HepG2 (cell line): ENCODE data around the gene NEDD4L. TPM values are rescaled to one million over a fixed set of nuclear protein-coding genes. Genes with fewer than 3 reads are reported as not detected.

ENCODE experiments used
- ATAC-seq: fragments of 200-7000 bp; cut with Tn5 transposase; 3 replicates; pipeline ENCODE4 v1.9.1; 2020; ENCODE audit warnings: mild to moderate bottlenecking, moderate library complexity
- BruUV-seq: library from RNA; stranded (reverse); fragments of 400-500 nt; replicated peaks from 2 replicates; lab custom pipeline; 2021; lab: Mats Ljungman, UMichigan
- CTCF ChIA-PET: fragments of 300-600 bp; formaldehyde crosslinking; extraction: SDS; loops from one replicate; lab custom pipeline; 2021; ENCODE audit warnings: low total read pairs, inconsistent platforms, low intra/inter-chr PET ratio; lab: Yijun Ruan, JAX
- POLR2A ChIA-PET: fragments of 350-600 bp; sonication (Branson Sonifier 250); formaldehyde crosslinking; loops from one replicate; lab custom pipeline; 2020; ENCODE audit warnings: antibody characterized with exemption, inconsistent platforms; lab: Yijun Ruan, JAX
- DNase-seq: peaks from one replicate; pipeline ENCODE4 v3.0.0-alpha.2; 2015; ENCODE audit warnings: low spot score
- FAIRE-seq: peaks from 3 replicates; lab custom pipeline; 2011; peaks lifted over from hg19 to GRCh38; lab: Jason Lieb, UNC
- H2AFZ ChIP-seq: one replicate; pipeline ENCODE4 v1.6.1; 2011; ENCODE audit warnings: low read length, inconsistent platforms
- H3K27ac ChIP-seq: fragments of 300-600 bp; 3 replicates; pipeline ENCODE4 v1.8.0; 2011; ENCODE audit warnings: mixed run types, mild to moderate bottlenecking, mixed read lengths, low read length, inconsistent platforms; ENCODE audit not compliant: insufficient read depth; ENCODE audit errors: extremely low read length
- H3K27me3 ChIP-seq, 2 experiments: fragments of 200-600 bp in 1 of 2; 2 replicates in 1 of 2; 3 replicates in 1 of 2; pipeline versions ENCODE4 v1.6.0 to v1.8.0; 2011; ENCODE audit warnings: low read length in 2 of 2, mild to moderate bottlenecking in 2 of 2, moderate library complexity in 2 of 2, inconsistent platforms in 1 of 2; ENCODE audit not compliant: insufficient read depth in 2 of 2, control insufficient read depth in 1 of 2
- H3K36me3 ChIP-seq, 2 experiments: fragments of 200-600 bp in 1 of 2; replicated peaks in 1 of 2; 2 replicates in 1 of 2; 3 replicates in 1 of 2; pipeline versions ENCODE4 v1.5.1 to v1.8.0; 2011; ENCODE audit warnings: low read length in 2 of 2, inconsistent platforms in 1 of 2; ENCODE audit not compliant: insufficient read depth in 2 of 2, control insufficient read depth in 1 of 2
- H3K4me1 ChIP-seq: 2 replicates; pipeline ENCODE4 v1.5.1; 2012; ENCODE audit warnings: low read length, inconsistent platforms; ENCODE audit not compliant: insufficient read depth
- H3K4me2 ChIP-seq: 2 replicates; pipeline ENCODE4 v1.6.0; 2011; ENCODE audit warnings: low read depth, low read length, inconsistent platforms
- H3K4me3 ChIP-seq, 3 experiments: fragments of 200-600 bp in 1 of 3; sonication (generic), shearing (Covaris generic) in 1 of 3; replicated peaks in 1 of 3; 2 replicates each; pipeline ENCODE4 v1.5.1; 2011 to 2016; ENCODE audit warnings: low read length in 3 of 3, inconsistent platforms in 2 of 3, low read depth in 2 of 3, mild to moderate bottlenecking in 2 of 3, control low read depth in 1 of 3, mixed read lengths in 1 of 3; ENCODE audit not compliant: insufficient read depth in 1 of 3
- H3K79me2 ChIP-seq: one replicate; pipeline ENCODE4 v1.6.1; 2011; ENCODE audit warnings: low read length, inconsistent platforms; ENCODE audit not compliant: insufficient read depth
- H3K9ac ChIP-seq: 2 replicates; pipeline ENCODE4 v1.6.0; 2011; ENCODE audit warnings: mild to moderate bottlenecking, low read depth, low read length, inconsistent platforms; ENCODE audit not compliant: insufficient read depth
- H3K9me3 ChIP-seq: 2 replicates; pipeline ENCODE4 v1.5.1; 2012; ENCODE audit warnings: mild to moderate bottlenecking, low read length
- H4K20me1 ChIP-seq: 2 replicates; pipeline ENCODE4 v1.6.0; 2011; ENCODE audit warnings: inconsistent platforms, mild to moderate bottlenecking, low read length, moderate library complexity; ENCODE audit not compliant: insufficient read depth
- RBM22 ChIP-seq: fragments of 200-400 bp; formaldehyde crosslinking; optimal IDR thresholded peaks from 2 replicates; pipeline ENCODE3; 2017; ENCODE audit warnings: mild to moderate bottlenecking, low read length, moderate library complexity
- ZKSCAN1 ChIP-seq: fragments of 150-350 bp; IDR thresholded peaks from 2 replicates; pipeline ENCODE4 v1.6.1; 2014; ENCODE audit warnings: low read length
- ZNF687 ChIP-seq: sonication (generic); formaldehyde crosslinking; IDR thresholded peaks from 2 replicates; pipeline ENCODE4 v1.5.1; 2020; ENCODE audit warnings: mild to moderate bottlenecking, missing genetic modification reagents, moderate library complexity
- WGBS: methylation state at CpG from one replicate; pipeline ENCODE4 v1.1.6; 2017; ENCODE audit warnings: low lambda C conversion rate; 5-methylcytosine and 5-hydroxymethylcytosine counted together
- in situ Hi-C: cut with HindIII; loops from 2 replicates; pipeline ENCODE4 v1.10.0; 2017; ENCODE audit warnings: low pct_unique_long_range_greater_than_20kb; ENCODE audit not compliant: extremely low pct_ligation_motif_present
- intact Hi-C: fragments of 100-400 bp; cut with micrococcal nuclease; formaldehyde crosslinking; loops from one replicate; pipeline ENCODE4 v1.10.0; 2022; ENCODE audit not compliant: unreplicated experiment
- polyA plus RNA-seq, 8 experiments: library from polyadenylated mRNA; depleted of rRNA in 3 of 8; stranded (reverse) in 7 of 8; unstranded in 1 of 8; fragments of >200 nt; fragmentation: Illumina TruSeq in 4 of 8; extraction: Trizol in 4 of 8; gene quantifications; 2 replicates each; pipeline versions ENCODE4 v1.2.1 to v1.2.3, GENCODE V29; 2011 to 2016; ENCODE audit warnings: low read depth in 4 of 8, missing spikeins in 1 of 8, mixed read lengths in 1 of 8; ENCODE audit not compliant: insufficient read depth in 1 of 8
- total RNA-seq, 5 experiments: library from RNA; depleted of rRNA; stranded (reverse); fragments of >200 nt; fragmentation: Illumina TruSeq; extraction: Trizol; gene quantifications; 2 replicates each; pipeline ENCODE4 v1.2.3, GENCODE V29; 2016; ENCODE audit warnings: low read depth in 1 of 5

The NEDD4L gene
- total and polyA plus RNA-seq, 2 of the 13 experiments (the other 11 are each of a cell fraction or from before 2014, with no cell fraction given), result 168 to 390 TPM

GRCh38 chr18:58391932-58392323 is 347.9 kb downstream of the NEDD4L start:
- Histone ChIP-seq H3K36me3 (peaks cover 38 to 89% of the 10 kb centered on the region in 2 experiments), H3K27me3 (no peaks in the 10 kb centered on the region), H3K4me1 (peaks cover 80% of the 10 kb centered on the region), H3K9me3 (no peaks in the 10 kb centered on the region), H3K27ac (peak overlapping the region; percentile 40), H4K20me1 (peaks cover 19% of the 10 kb centered on the region; the same call in 1 of the 2 replicates), H3K4me2 (no peak overlapping the region), H3K79me2 (peaks cover 74% of the 10 kb centered on the region), H3K4me3 (no peak overlapping the region), H3K9ac (no peak overlapping the region), H2AFZ (no peak overlapping the region)
- POLR2A ChIA-PET, result interaction anchor here (1.2 to 2.6 kb wide), 7 partner anchors 10 to 345 kb away, joined by 3 to 16 read pairs (median 3); no protein-coding TSS in a partner anchor
- ATAC-seq (no peak), DNase-seq (no peak), FAIRE-seq (no peak)
- TF ChIP-seq RBM22 (peak; percentile 62), ZKSCAN1 (no peak), ZNF687 (CRISPR knock-in tag) (peak; percentile 52)
- TSS peak; percentile 7 for BruUV-seq
- CTCF ChIA-PET, result no interaction called here
- WGBS, result 90% methylated on average over 7 of the region's 8 CpGs
- in situ Hi-C loops, result loop anchor here (10.0 to 25.0 kb wide), 2 partner anchors 437 to 670 kb away; no protein-coding TSS in a partner anchor
- intact Hi-C loops, result loop anchor here (5.0 kb wide), 1 partner anchor 435 kb away; no protein-coding TSS in a partner anchor
